ENCODE results near the gene TIMM8B. TPM values are rescaled to one million over a fixed set of nuclear protein-coding genes. Genes with fewer than 3 reads are reported as not detected.

Gene TIMM8B
- total and polyA plus RNA-seq, 10 of the 15 experiments (the other 5 are each of a cell fraction or from before 2014, with no cell fraction given), result 64.9 to 271 (median 139) TPM

- in situ Hi-C loops (cut with MboI) (no loop called here), intact Hi-C loops (cut with micrococcal nuclease; ENCODE audit: unreplicated experiment) (no loop called here)
- Histone ChIP-seq H3K79me2 (ENCODE audit: control insufficient read depth, insufficient read depth, low read length) (peaks cover 3% of the 10 kb centered on the region), H3K27me3 (replicated peaks in 1 of 2; ENCODE audit: control insufficient read depth in 2 of 2, insufficient read depth in 2 of 2, low read length in 1 of 2) (no peaks in the 10 kb centered on the region), H3K4me3 (no peak overlapping the region), H3K27ac (ENCODE audit: control insufficient read depth, insufficient read depth) (no peak overlapping the region), H3K36me3 (ENCODE audit: control insufficient read depth in 2 of 2, insufficient read depth in 2 of 2, low read length in 1 of 2) (peaks cover 0 to 10% of the 10 kb centered on the region in 2 experiments; a peak in 3 of 4 replicates), H3K9me3 (replicated peaks; ENCODE audit: control insufficient read depth, insufficient read depth, low read length) (no peaks in the 10 kb centered on the region; the same call in 2 of the 3 replicates), H3K9ac (ENCODE audit: control insufficient read depth, insufficient read depth, low read length) (no peak overlapping the region), H3K4me1 (ENCODE audit: control insufficient read depth, insufficient read depth, low read length) (peaks cover 19% of the 10 kb centered on the region), H2AFZ (ENCODE audit: control insufficient read depth, low read depth, low read length) (no peak overlapping the region), H3K4me2 (ENCODE audit: control insufficient read depth, insufficient read depth) (no peak overlapping the region), H4K20me1 (ENCODE audit: control insufficient read depth, insufficient read depth) (no peaks in the 10 kb centered on the region)
- WGBS (ENCODE audit: insufficient coverage, insufficient replicate concordance, low lambda C conversion rate, missing lambda C conversion rate), result 100% methylated on average over 4 of the region's 4 CpGs
- DNase-seq (ENCODE audit: low read depth, low spot score) (no peak), FAIRE-seq (no peak), ATAC-seq (no peak)
- RAD21 ChIA-PET (ENCODE audit: unreplicated experiment), result no interaction called here
- POLR2A ChIA-PET, result no interaction called here
- SMC1A ChIA-PET (ENCODE audit: uncharacterized antibody, unreplicated experiment), result no interaction called here
- CTCF ChIA-PET, result interaction anchor here (1.4 kb wide), 1 partner anchor 14 kb away, joined by 3 read pairs; no protein-coding TSS in a partner anchor
- BruUV-seq (replicated peaks), result no TSS peak
- TF ChIP-seq CHD2 (IDR thresholded peaks at IDR 0.05; ENCODE audit: borderline replicate concordance, low read depth, low read length) (no peak), RCOR1 (conservative IDR thresholded peaks at IDR 0.05; ENCODE audit: low read depth, low read length) (no peak), FOXM1 (IDR thresholded peaks at IDR 0.05; ENCODE audit: low read depth, low read length) (no peak), PBX3 (IDR thresholded peaks at IDR 0.05; ENCODE audit: insufficient replicate concordance, low read depth, low read length) (no peak), CEBPZ (IDR thresholded peaks at IDR 0.05; ENCODE audit: low read depth, low read length) (no peak), RFX5 (IDR thresholded peaks at IDR 0.05; ENCODE audit: low read depth, low read length) (no peak), SREBF2 (IDR thresholded peaks at IDR 0.05; ENCODE audit: low read length) (no peak), CUX1 (IDR thresholded peaks at IDR 0.05; ENCODE audit: insufficient replicate concordance, low read depth, low read length) (no peak), SMAD1 (IDR thresholded peaks at IDR 0.05; ENCODE audit: low read depth, partially characterized antibody) (no peak), NFXL1 (IDR thresholded peaks at IDR 0.05; ENCODE audit: borderline replicate concordance) (no peak), EGR1 (IDR thresholded peaks at IDR 0.05; ENCODE audit: borderline replicate concordance in 1 of 2, low read depth in 2 of 2, low read length in 2 of 2) (no peak), CHD1 (IDR thresholded peaks at IDR 0.05; ENCODE audit: low read depth, low read length) (no peak), LARP7 (IDR thresholded peaks at IDR 0.05) (no peak), POLR2AphosphoS5 (IDR thresholded peaks at IDR 0.05; ENCODE audit: low read length) (no peak), POLR2AphosphoS2 (IDR thresholded peaks at IDR 0.05; ENCODE audit: low read depth, low read length) (no peak)
These were observed 41.6 kb downstream of the TIMM8B start for GRCh38 chr11:112044961-112045360.
